T-cell (primary cell): ENCODE results near the gene CCDC110. TPM values are rescaled to one million over a fixed set of nuclear protein-coding genes. Genes with fewer than 3 reads are reported as not detected.
A peak's percentile ranks its signal among the peaks of the same experiment; 100 is the strongest.

Source experiments
- ATAC-seq, 4 experiments: fragments of 200-7000 bp in 3 of 4; fragments of 150-1000 bp in 1 of 4; cut with Tn5 transposase; replicated peaks in 1 of 4; 1 replicate in 3 of 4; 2 replicates in 1 of 4; pipeline ENCODE4 v1.10.0; 2021; ENCODE audit warnings: moderate library complexity in 3 of 4, mild to moderate bottlenecking in 2 of 4, moderate number of reproducible peaks in 1 of 4
- CTCF ChIA-PET, 2 donors: fragments of 300-600 bp; sonication (Branson Sonifier 250); formaldehyde crosslinking; loops; one replicate each; lab custom pipeline; 2022; ENCODE audit warnings: antibody characterized with exemption in 2 of 2; lab: Charles Lee
- POLR2A ChIA-PET, 2 donors: fragments of 300-600 bp; sonication (Branson Sonifier 250); formaldehyde crosslinking; loops; one replicate each; lab custom pipeline; 2022; ENCODE audit warnings: antibody characterized with exemption in 2 of 2; lab: Charles Lee
- DNase-seq, 35 experiments: peaks; one replicate each; pipeline versions ENCODE4 v3.0.0 to v3.0.0-alpha.2; 2013 to 2023
- H3K27ac ChIP-seq: one replicate; pipeline ENCODE4 v1.5.1; 2013; ENCODE audit warnings: low read length
- H3K27me3 ChIP-seq, 2 experiments: replicated peaks in 1 of 2; 1 replicate in 1 of 2; 2 replicates in 1 of 2; pipeline versions ENCODE4 v1.6.1 to v1.7.0; 2013; ENCODE audit warnings: low read length in 1 of 2, mixed read lengths in 1 of 2; ENCODE audit not compliant: control insufficient read depth in 2 of 2, insufficient read depth in 2 of 2; ENCODE audit errors: extremely low read depth in 1 of 2
- H3K36me3 ChIP-seq, 2 donors: 1 replicate in 1 of 2; 2 replicates in 1 of 2; pipeline versions ENCODE4 v1.6.1 to v1.7.0; 2013; ENCODE audit warnings: low read length in 1 of 2; ENCODE audit not compliant: control insufficient read depth in 2 of 2, insufficient read depth in 1 of 2; ENCODE audit errors: extremely low read depth in 1 of 2
- H3K4me1 ChIP-seq, 2 experiments: 1 replicate in 1 of 2; 2 replicates in 1 of 2; pipeline versions ENCODE4 v1.6.1 to v1.7.0; 2013; ENCODE audit warnings: low read length in 2 of 2, mixed read lengths in 1 of 2; ENCODE audit not compliant: insufficient read depth in 2 of 2, control insufficient read depth in 1 of 2; ENCODE audit errors: extremely low read depth in 1 of 2
- H3K4me3 ChIP-seq, 2 donors: 1 replicate in 1 of 2; 2 replicates in 1 of 2; pipeline versions ENCODE4 v1.5.1 to v1.7.0; 2013; ENCODE audit warnings: mild to moderate bottlenecking in 2 of 2, low read length in 1 of 2, moderate library complexity in 1 of 2; ENCODE audit not compliant: control insufficient read depth in 1 of 2; ENCODE audit errors: extremely low read depth in 1 of 2
- H3K9me3 ChIP-seq: 2 replicates; pipeline ENCODE4 v1.7.0; 2013
- H3K27ac Mint-ChIP-seq, 2 donors: one replicate each; pipeline ENCODE4 v1.8.0; 2020 to 2021; ENCODE audit warnings: mild to moderate bottlenecking in 2 of 2, mixed read lengths in 2 of 2
- H3K27me3 Mint-ChIP-seq, 2 donors: one replicate each; pipeline ENCODE4 v1.8.0; 2021 to 2022; ENCODE audit warnings: mixed read lengths in 2 of 2
- H3K36me3 Mint-ChIP-seq: one replicate; pipeline ENCODE4 v1.8.0; 2021; ENCODE audit warnings: mixed read lengths
- H3K4me1 Mint-ChIP-seq, 3 donors: one replicate each; pipeline ENCODE4 v1.8.0; 2020 to 2022; ENCODE audit warnings: mixed read lengths in 3 of 3, mild to moderate bottlenecking in 1 of 3
- H3K4me3 Mint-ChIP-seq, 3 donors: one replicate each; pipeline ENCODE4 v1.8.0; 2020 to 2022; ENCODE audit warnings: mild to moderate bottlenecking in 3 of 3, mixed read lengths in 3 of 3, moderate library complexity in 3 of 3
- H3K9me3 Mint-ChIP-seq, 3 donors: one replicate each; pipeline ENCODE4 v1.8.0; 2020 to 2022; ENCODE audit warnings: mixed read lengths in 3 of 3
- WGBS: methylation state at CpG from one replicate; pipeline ENCODE4 v1.1.5; 2013; ENCODE audit warnings: missing lambda C conversion rate; ENCODE audit not compliant: insufficient coverage; 5-methylcytosine and 5-hydroxymethylcytosine counted together
- total RNA-seq, 35 experiments: library from RNA in 6 of 35; stranded (reverse) in 6 of 35; fragments of 120-200 nt in 1 of 35; gene quantifications; one replicate each; pipeline versions ENCODE4 v1.2.1 to v1.2.4 and lab custom pipeline; 2013 to 2026

Gene CCDC110
- total RNA-seq (under 1 TPM; 0.35 to 0.77 (median 0.47) TPM), total RNA-seq (lab: John Stamatoyannopoulos, UW) (0 to 1.3 (median 0.53) reads per million in 29 experiments)
- total RNA-seq (2013), result 0.44 TPM

- H3K9me3 Mint-ChIP-seq, result no peaks in the 10 kb centered on the region
- H3K27ac Mint-ChIP-seq, result peak within 1 kb of the TSS; percentile 30 to 82
- POLR2A ChIA-PET, result no interaction called here
- DNase-seq (peak; percentile 68 to 96 (median 85)), ATAC-seq (peak; percentile 88 to 96 (median 92))
- H3K36me3 Mint-ChIP-seq, result no peaks in the 10 kb centered on the region
- H3K9me3 ChIP-seq, result no peaks in the 10 kb centered on the region
- peak within 1 kb of the TSS; percentile 54 to 73 for H3K4me3 ChIP-seq
- peak within 1 kb of the TSS; percentile 35 for H3K27ac ChIP-seq
- under 1% methylated on average over 77 of the region's 93 CpGs for WGBS
- H3K4me3 Mint-ChIP-seq, result peak within 1 kb of the TSS; percentile 86 to 93 (median 87)
- CTCF ChIA-PET, result interaction anchor here in 1 of 2 donors (0.6 kb wide), 1 partner anchor 124 kb away, joined by 3 read pairs; no protein-coding TSS in a partner anchor
- peaks cover 6 to 16% of the 10 kb centered on the region in 2 experiments for H3K4me1 ChIP-seq
- H3K27me3 Mint-ChIP-seq, result peaks cover under 1 to 4% of the 10 kb centered on the region in 2 donors
- peaks cover 4 to 13% of the 10 kb centered on the region in 2 experiments for H3K27me3 ChIP-seq
- peaks cover 2 to 20% (median 15%) of the 10 kb centered on the region in 3 donors for H3K4me1 Mint-ChIP-seq
- H3K36me3 ChIP-seq, result no peaks in the 10 kb centered on the region
These were observed at the start of gene CCDC110 for GRCh38 chr4:185471235-185472102. TSS of gene CCDC110 (minus strand) at chr4:185471733. CDS start at chr4:185471683, 50 bp downstream.

- Mint-ChIP-seq H3K27me3 (peaks cover 8 to 15% of the 10 kb centered on the region in 2 donors), H3K4me1 (no peaks in the 10 kb centered on the region), H3K27ac (no peak overlapping the region), H3K9me3 (no peaks in the 10 kb centered on the region), H3K4me3 (no peak overlapping the region), H3K36me3 (no peaks in the 10 kb centered on the region)
- ChIA-PET POLR2A (no interaction called here), CTCF (no interaction called here)
- Histone ChIP-seq H3K4me1 (no peaks in the 10 kb centered on the region), H3K36me3 (no peaks in the 10 kb centered on the region), H3K9me3 (no peaks in the 10 kb centered on the region), H3K27ac (no peak overlapping the region), H3K4me3 (no peak overlapping the region), H3K27me3 (peaks cover 4 to 5% of the 10 kb centered on the region in 2 experiments)
- DNase-seq (no peak), ATAC-seq (no peak)
- 87% methylated on average over 2 of the region's 4 CpGs for WGBS
These were observed 48.6 kb upstream of the CCDC110 start for GRCh38 chr4:185520119-185520518.

- Mint-ChIP-seq H3K4me1 (peaks cover 5 to 9% (median 8%) of the 10 kb centered on the region in 3 donors), H3K27ac (no peak overlapping the region), H3K9me3 (no peaks in the 10 kb centered on the region), H3K27me3 (peaks cover 22 to 25% of the 10 kb centered on the region in 2 donors), H3K4me3 (no peak overlapping the region), H3K36me3 (no peaks in the 10 kb centered on the region)
- Histone ChIP-seq H3K4me3 (no peak overlapping the region), H3K9me3 (no peaks in the 10 kb centered on the region), H3K27me3 (peaks cover 4 to 12% of the 10 kb centered on the region in 2 experiments), H3K36me3 (no peaks in the 10 kb centered on the region), H3K27ac (no peak overlapping the region), H3K4me1 (peaks cover 2 to 7% of the 10 kb centered on the region in 2 experiments)
- DNase-seq (no peak), ATAC-seq (no peak)
- POLR2A ChIA-PET, result no interaction called here
- WGBS, result no CpG with 5 or more reads among the region's 1 CpG
- CTCF ChIA-PET, result no interaction called here
These were observed 47.0 kb upstream of the CCDC110 start for GRCh38 chr4:185518494-185518893.

GRCh38 chr4:185518069-185518468 is 46.5 kb upstream of the CCDC110 start:
- ATAC-seq (no peak), DNase-seq (no peak)
- Mint-ChIP-seq H3K27ac (no peak overlapping the region), H3K4me3 (no peak overlapping the region), H3K9me3 (no peaks in the 10 kb centered on the region), H3K27me3 (peaks cover 24 to 28% of the 10 kb centered on the region in 2 donors), H3K36me3 (no peaks in the 10 kb centered on the region), H3K4me1 (peaks cover 9 to 12% (median 12%) of the 10 kb centered on the region in 3 donors)
- no peak overlapping the region for H3K27ac ChIP-seq
- ChIA-PET POLR2A (no interaction called here), CTCF (no interaction called here)
- no peaks in the 10 kb centered on the region for H3K36me3 ChIP-seq
- peaks cover 4 to 14% of the 10 kb centered on the region in 2 experiments for H3K27me3 ChIP-seq
- H3K4me3 ChIP-seq, result no peak overlapping the region
- peaks cover 4 to 11% of the 10 kb centered on the region in 2 experiments for H3K4me1 ChIP-seq
- no peaks in the 10 kb centered on the region for H3K9me3 ChIP-seq

- ChIA-PET CTCF (no interaction called here), POLR2A (interaction anchor here in 1 of 2 donors (0.6 kb wide), 1 partner anchor 21 kb away, joined by 3 read pairs; no protein-coding TSS in a partner anchor)
- Mint-ChIP-seq H3K4me3 (no peak overlapping the region), H3K27ac (no peak overlapping the region), H3K9me3 (no peaks in the 10 kb centered on the region), H3K36me3 (no peaks in the 10 kb centered on the region), H3K4me1 (peaks cover 14 to 20% (median 16%) of the 10 kb centered on the region in 3 donors), H3K27me3 (peaks cover 43 to 51% of the 10 kb centered on the region in 2 donors)
- Histone ChIP-seq H3K4me3 (no peak overlapping the region), H3K27ac (no peak overlapping the region), H3K4me1 (peaks cover 4 to 16% of the 10 kb centered on the region in 2 experiments), H3K36me3 (no peaks in the 10 kb centered on the region), H3K9me3 (no peaks in the 10 kb centered on the region), H3K27me3 (peaks cover 8 to 26% of the 10 kb centered on the region in 2 experiments)
- no peak for ATAC-seq
- WGBS, result no CpG with 5 or more reads among the region's 4 CpGs
- DNase-seq, result no peak
These were observed 43.7 kb upstream of the CCDC110 start for GRCh38 chr4:185515248-185515647.

GRCh38 chr4:185514182-185514697 is 42.7 kb upstream of the CCDC110 start:
- Mint-ChIP-seq H3K36me3 (no peaks in the 10 kb centered on the region), H3K27me3 (peaks cover 44 to 57% of the 10 kb centered on the region in 2 donors), H3K27ac (no peak overlapping the region), H3K9me3 (no peaks in the 10 kb centered on the region), H3K4me3 (peak overlapping the region in 1 of 3 donors; percentile 66), H3K4me1 (peaks cover 14 to 20% (median 16%) of the 10 kb centered on the region in 3 donors)
- WGBS, result 94% methylated on average over 8 of the region's 17 CpGs
- Histone ChIP-seq H3K27ac (no peak overlapping the region), H3K4me1 (peaks cover 4 to 16% of the 10 kb centered on the region in 2 experiments), H3K27me3 (peaks cover 13 to 26% of the 10 kb centered on the region in 2 experiments), H3K36me3 (no peaks in the 10 kb centered on the region), H3K9me3 (no peaks in the 10 kb centered on the region), H3K4me3 (no peak overlapping the region)
- ChIA-PET POLR2A (interaction anchor here in 1 of 2 donors (0.6 kb wide), 1 partner anchor 22 kb away, joined by 3 read pairs; no protein-coding TSS in a partner anchor), CTCF (interaction anchor here (0.6 to 1.0 kb wide), 4 partner anchors 25 to 831 kb away, joined by 3 to 4 read pairs (median 4); no protein-coding TSS in a partner anchor)
- ATAC-seq, result no peak
- DNase-seq, result no peak
